Middle frontal gyrus (tissue), 1 donor: ENCODE results near the gene MAN1C1.
"Not testable (repeated sequence)": the region's sequence is repeated elsewhere in the genome, so short reads cannot be mapped to it uniquely, and the experiment has no call there.

Experiments used
- DNase-seq: peaks from one replicate; pipeline ENCODE4 v3.0.0-alpha.2; 2015; ENCODE audit warnings: low spot score; ENCODE audit errors: extremely low spot score

MAN1C1 gene

GRCh38 chr1:25657121-25657882 is 40.7 kb downstream of the MAN1C1 start:
- no peak for DNase-seq

DNA sequence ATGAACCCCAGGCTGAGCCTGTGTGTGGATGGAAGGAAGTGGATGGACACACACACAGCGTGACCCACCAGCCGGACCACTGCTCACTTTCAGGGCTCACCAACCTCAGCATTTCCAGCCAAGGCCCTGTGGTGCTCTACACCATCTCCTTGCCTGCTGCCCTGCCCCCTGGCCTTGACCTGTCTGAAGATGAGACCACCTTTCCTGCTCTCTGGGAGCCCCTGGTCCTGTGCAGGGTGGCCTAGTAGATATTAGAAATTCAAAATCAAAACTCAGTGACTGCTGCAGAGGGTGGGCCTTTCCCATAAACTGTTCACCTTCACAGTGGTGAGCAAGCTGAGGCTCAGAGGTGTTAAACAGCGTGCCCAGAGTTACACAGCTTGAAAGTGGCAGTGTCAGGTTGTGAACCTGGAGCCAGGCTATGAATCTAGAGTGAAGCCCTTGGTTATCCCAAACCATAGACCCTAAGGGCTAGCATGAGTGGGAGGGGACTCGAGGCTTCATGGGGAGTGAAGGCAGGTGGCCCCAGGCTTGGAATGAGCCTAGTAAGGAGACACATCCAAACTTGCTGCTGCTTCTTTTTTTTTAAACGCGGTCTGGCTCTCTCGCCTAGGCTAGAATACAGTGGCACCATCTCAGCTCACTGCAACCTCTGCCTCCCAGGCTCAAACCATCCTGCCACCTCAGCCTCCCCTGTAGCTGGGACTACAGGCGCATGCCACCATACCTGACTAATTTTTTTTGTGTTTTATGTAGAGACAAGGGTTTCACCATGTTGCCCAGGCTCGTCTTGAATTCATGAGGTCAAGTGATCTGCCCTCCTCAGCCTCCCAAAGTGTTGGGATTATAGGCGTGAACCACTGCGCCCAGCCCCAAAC is 41.5 kb downstream of the MAN1C1 start:
- no peak for DNase-seq

DNA sequence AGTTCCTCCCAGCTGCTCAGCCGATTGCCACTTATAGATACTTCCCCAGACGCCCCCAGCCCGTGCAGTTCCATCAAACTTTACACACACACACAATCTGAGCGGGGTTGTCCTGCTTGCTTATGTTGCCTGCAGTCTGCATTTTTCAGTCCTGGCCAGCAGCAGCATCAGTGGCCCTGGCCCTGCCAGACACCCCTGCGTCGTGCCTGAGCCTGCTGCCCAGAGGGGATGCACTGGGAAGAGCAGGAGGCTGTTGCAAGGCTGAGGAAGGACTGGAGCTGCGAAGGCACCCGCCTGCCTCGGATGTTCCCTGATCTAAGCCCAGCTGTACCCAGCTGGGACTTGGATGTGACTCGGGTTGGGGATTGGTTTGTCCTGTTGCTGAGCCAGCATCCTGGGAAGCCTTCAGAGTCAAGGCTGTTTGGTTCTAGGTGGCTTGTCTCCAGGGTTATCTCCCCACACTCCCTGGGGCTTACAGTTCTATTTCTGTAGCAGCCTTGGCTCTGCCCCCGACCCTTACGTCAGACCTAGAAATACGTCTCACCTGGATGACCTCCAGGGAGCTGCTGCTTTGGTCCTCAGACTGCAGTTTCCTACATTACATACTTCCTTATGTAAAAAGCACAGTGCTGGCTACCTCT is 42.3 kb downstream of the MAN1C1 start:
- no peak for DNase-seq

DNA sequence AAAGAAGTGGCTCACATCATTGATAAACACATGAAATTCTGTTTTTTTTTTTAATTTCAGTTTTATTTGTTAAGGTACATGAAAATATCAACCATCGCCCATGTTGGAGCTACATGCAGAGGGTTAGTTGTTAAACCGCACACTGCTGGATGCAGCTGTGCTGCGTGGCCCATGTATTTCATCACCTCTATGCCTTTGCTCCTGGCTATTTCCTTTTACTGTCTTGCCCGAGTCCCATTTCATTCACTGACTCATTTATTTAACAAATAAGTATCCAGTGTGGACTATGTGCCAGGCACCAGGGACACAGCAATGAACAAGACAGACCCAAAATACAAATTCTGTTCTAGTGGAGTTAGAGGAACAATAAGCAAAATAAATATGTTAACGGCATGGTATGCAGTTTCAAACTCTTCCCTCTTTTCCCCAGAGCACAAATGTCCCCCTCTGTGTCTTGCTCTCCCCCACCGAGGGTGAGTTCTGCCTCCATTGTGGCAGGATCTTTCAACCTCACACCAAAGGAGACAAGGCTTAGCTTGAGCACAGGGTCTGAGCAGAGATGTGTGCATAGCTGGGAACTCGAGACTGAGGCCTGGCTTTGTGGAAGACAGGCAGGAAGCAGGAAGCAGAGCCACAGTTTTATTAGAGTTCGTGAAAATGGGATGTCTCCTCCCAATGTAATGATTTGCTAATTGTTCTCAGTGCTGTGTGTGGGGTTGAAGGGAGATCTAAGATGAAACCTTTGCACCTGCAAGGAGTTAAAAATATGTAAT is 44.6 kb downstream of the MAN1C1 start:
- DNase-seq = no peak

DNA sequence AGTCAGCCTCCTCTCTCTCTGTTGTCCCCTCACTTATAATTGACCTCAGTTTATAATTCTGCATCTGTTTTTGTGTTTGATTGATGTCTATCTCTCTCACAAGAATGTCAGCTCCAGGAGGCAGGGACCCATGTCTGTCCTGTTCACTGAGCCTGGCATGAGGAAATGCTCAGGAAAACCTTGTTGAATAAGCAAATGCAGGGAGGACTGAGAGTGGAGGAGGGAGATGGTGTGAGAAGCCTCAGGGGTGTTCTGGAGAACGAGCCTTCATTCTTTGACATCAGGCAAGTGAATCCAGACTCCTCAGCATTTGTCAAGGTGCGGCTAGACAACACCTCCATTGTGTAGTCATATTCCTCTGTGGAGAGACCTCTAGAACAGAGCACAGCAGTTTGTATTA is 45.5 kb downstream of the MAN1C1 start:
- DNase-seq = no peak

DNA sequence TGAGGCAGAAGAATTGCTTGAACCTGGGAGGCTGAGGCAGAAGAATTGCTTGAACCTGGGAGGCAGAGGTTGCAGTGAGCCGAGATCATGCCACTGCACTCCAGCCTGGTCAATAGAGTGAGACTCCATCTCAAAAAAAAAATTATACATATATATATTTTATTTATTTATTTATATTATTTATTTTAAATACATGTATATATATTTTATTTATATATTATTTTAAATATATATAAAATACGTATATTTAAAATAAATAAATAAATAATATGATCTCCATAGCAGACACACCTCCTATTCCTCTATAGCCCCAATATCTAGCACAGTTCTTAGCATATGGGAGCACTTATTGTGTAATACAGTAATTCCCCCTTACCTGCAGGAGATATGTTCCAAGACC is 46.4 kb downstream of the MAN1C1 start:
- not testable (repeated sequence) for DNase-seq

GRCh38 chr1:25664357-25665199 is 48.0 kb downstream of the MAN1C1 start:
- no peak for DNase-seq

DNA sequence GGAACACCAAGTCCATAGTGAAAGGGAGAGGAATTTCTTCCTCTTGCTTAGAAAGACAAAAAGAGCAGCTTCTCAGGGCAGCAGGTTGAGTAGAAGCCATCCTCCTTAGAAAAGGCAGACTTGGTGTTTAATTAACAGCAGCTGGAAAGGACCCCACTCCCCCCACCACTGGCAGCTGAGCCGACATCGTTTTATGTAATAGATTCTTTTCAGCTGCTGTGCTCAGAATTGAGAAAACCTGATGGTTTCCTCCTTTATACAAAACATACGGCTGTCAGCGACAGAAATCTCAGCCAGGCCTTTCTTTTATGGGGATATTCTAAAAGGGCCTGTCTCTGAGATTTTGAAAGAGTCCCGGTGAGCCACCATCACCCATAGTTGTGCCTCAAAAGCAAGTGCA is 49.9 kb downstream of the MAN1C1 start:
- DNase-seq = no peak

DNA sequence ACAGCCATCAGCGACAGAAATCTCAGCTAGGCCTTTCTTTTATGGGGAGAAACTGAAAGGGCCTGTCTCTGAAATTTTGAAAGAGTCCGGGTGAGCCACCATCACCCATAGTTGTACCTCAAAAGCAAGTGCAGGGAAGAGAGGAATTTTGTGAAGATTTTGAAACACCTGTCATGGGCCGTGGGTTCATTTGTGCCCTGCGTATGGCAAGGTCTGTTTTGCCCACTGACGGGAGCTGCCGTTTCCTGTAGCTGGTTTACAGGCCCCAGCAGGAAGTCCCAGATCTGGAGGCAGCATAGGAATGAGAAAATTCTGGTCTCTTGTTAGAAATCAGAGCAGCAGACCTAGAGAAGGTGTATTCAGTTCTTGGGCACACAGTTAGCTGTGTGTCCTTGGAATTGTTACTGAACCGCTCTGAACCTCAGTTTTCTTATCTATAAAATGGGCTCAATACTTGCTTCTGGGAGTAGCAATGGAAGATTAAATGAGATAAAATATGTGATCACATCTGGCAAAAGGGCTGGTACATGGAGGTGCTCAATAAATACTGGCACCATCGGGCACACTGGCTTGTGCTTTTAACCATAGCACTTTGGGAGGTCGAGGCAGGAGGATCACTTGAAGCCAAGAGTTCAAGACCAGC is 52.5 kb downstream of the MAN1C1 start:
- no peak for DNase-seq

DNA sequence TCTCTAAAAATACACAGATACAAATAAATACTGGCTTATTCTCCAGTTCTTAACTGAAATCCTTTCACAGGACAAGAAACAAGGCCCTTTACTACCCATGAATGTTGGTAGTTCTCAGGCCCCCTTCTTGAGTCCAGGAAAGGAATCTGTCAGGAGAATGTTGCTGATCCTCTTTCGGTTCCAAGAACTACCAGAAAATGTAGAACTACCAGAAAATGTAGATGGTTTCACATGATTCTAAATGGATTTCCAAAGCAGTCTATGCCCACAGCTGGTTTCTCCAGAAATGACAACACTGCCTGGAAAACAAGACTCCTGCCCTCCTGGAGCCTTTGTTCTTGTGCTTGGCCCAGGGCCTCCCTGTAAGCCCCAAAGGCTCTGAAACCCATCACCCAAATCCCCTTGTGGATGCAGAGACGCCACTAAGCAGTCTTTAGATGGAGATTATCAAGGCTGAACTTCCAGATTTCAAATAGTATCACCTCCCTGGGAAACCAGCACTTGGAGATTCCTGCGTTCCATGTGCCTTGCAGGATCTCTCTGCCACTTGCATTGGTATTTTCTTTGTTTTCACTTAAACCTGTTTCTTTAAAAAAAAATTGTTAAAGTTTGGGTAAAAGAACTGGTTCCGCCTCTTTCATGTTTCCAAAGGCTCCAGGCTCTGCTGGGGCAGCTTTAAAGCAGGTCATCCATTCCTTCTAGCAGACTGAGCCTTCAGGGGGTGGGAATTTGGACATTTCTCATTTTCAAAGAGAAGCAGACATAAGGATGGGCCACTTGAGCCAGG is 53.4 kb downstream of the MAN1C1 start:
- no peak for DNase-seq

- DNase-seq = no peak
These were observed 55.3 kb downstream of the MAN1C1 start for GRCh38 chr1:25671929-25672328.

DNA sequence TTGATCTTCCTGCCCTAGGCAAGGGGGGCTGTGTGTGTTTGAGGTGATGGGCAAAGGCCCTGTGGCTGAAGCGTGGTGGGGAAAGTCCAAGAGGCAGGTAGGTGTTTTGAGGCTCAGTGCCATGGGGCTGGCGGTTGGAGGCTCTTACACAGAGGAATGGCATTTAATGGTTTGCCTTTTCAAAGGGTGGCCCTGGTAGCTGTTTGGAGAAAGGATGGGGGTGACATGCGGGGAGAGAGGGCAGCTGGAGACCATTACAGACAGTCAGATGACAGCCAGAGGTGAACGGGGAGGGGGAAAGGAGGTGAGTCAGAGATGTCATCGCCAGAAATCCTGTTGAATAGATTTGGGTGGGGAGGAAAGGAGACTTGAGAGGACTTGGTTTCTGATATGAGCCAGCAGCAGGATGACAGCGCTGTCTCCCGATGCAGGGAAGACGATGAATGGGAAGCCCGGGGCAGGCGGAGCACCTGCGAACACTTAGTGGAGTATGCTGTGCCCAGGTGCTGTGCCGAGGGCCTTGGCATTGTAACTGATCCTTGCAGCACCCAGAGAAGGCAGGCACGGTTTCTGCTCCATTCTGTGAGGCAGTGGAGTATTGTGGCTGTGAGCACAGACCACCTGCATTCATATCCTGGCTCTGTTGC is 56.3 kb downstream of the MAN1C1 start:
- DNase-seq = no peak

DNA sequence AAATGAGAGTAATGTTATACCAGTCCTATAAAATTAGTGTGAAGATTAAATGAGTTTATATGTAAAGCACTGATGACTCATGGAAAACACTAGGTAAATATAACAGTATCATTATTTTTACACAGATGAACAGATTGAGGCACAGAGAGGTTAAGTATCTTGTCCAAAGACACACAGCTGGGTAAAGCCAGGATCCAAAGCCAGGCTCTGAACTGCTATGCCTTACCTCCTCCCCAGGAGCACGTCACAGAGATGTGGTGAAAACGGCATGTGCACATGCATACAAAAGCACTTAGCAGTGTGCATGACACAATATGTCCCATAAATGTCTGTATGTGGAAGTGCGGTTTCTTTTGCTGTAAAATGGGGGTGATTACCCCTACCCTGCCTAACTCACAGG is 56.9 kb downstream of the MAN1C1 start:
- DNase-seq = no peak

GRCh38 chr1:25673962-25674806 is 57.6 kb downstream of the MAN1C1 start:
- DNase-seq = no peak

DNA sequence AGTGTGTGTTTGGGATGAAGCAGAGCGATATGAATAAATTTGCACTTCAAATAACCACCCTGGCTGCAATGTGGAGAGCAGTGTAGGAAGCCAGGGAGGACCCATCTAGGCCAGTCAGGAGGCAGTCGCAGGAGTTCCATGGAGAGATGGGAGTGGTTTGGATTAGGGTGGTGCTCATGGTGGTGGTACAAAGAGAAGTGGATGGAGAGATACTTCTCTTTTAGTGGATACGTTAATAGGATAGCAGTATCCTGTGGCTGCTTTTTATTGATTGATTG is 58.2 kb downstream of the MAN1C1 start:
- no peak for DNase-seq

DNA sequence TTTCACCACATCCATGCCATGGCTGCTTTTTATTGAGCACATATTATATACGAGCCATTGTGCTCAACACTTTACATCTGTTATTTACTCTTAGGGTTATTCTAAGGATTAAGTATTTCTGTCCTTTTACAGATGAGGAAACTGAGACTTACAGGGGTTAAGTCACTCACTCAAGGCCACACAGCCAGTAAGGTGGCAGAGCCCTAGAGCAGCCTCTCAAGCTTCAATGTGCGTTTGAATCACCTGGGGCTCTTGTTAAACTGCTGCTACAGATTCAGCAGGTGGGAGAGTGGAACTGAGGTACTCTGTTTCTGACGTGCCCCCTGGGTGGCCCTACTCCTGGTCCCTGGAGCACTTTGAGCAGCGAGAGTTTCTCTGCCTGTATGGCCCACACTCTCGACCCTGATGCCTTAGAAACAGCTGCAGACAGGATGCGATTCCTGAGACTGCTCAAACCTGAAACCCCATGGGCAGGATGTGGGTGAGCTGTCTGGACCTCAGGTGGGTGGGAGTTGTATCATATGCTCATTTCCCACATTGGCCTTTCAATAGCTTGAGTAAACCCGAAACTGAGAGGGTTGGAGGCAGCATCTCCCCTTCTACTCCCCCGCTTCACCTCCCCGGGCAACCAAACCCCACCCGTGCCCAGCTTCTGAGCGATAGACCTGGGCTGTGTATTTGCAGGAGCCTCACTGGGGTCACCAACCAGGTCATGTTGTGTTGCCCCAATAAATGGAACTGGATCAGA is 59.3 kb downstream of the MAN1C1 start:
- DNase-seq = no peak

DNA sequence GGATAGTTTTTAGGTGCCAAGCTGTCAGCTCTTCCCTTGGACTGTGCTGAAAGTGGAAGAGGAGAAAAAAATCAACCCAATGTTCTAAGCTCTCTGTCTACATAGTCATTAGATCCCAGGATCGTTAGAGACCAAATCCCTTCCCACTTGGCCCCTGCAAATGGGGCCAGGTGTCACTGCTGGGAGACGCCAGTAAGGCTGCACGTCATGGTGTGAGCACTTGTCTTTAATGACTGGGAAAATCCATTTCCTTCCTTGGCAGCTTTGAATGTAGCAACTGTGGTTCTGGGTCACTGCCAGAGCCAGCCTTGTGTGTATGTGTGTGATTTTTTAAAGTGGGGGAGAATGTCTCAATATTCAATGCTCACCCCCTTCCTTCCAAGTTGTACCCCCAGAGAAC is 59.9 kb downstream of the MAN1C1 start:
- DNase-seq = no peak
